ENCODE results near the gene TRIM28. TPM values are rescaled to one million over a fixed set of nuclear protein-coding genes. Genes with fewer than 3 reads are reported as not detected.

The TRIM28 gene
- total RNA-seq, 2 experiments from 2014 or later = 549 to 553 TPM

- Histone ChIP-seq H3K36me3 (ENCODE audit: insufficient read depth, low read length) (peaks cover 21% of the 10 kb centered on the region), H3K4me3 (ENCODE audit: low read length) (no peak overlapping the region), H3K9me3 (ENCODE audit: control insufficient read depth in 1 of 2, insufficient read depth in 1 of 2, low read length in 2 of 2) (no peaks in the 10 kb centered on the region), H3K27ac (ENCODE audit: low read depth in 1 of 2, low read length in 2 of 2) (no peak overlapping the region), H3K4me1 (ENCODE audit: insufficient read depth, low read length) (peaks cover 9% of the 10 kb centered on the region), H3K27me3 (ENCODE audit: control insufficient read depth in 1 of 2, insufficient read depth in 2 of 2, low read length in 2 of 2) (no peaks in the 10 kb centered on the region)
- no peaks in the 10 kb centered on the region for H3K27me3 Mint-ChIP-seq
- H3K36me3 Mint-ChIP-seq (ENCODE audit: low read depth) = peaks cover 17% of the 10 kb centered on the region
- H3K4me3 Mint-ChIP-seq = no peak overlapping the region
- ATAC-seq (ENCODE audit: poor library complexity) (no peak), DNase-seq (no peak)
- H3K27ac Mint-ChIP-seq = no peak overlapping the region
- POLR2A ChIA-PET = no interaction called here
- no peak for TF ChIP-seq CTCF (IDR thresholded peaks at IDR 0.05)
- CTCF ChIA-PET = no interaction called here
- intact Hi-C loops (cut with DNase I, micrococcal nuclease) = no loop called here
- H3K9me3 Mint-ChIP-seq = no peaks in the 10 kb centered on the region
- H3K4me1 Mint-ChIP-seq (ENCODE audit: low read depth) = peaks cover 9% of the 10 kb centered on the region
Measured at GRCh38 chr19:58584498-58585441, 40.9 kb downstream of the TRIM28 start.

GRCh38 chr19:58585442-58586132, 41.7 kb downstream of the TRIM28 start:
- intact Hi-C loops (cut with DNase I, micrococcal nuclease) = no loop called here
- Histone ChIP-seq H3K36me3 (ENCODE audit: insufficient read depth, low read length) (peaks cover 21% of the 10 kb centered on the region), H3K27ac (ENCODE audit: low read depth in 1 of 2, low read length in 2 of 2) (no peak overlapping the region), H3K4me1 (ENCODE audit: insufficient read depth, low read length) (peaks cover 9% of the 10 kb centered on the region), H3K27me3 (ENCODE audit: control insufficient read depth in 1 of 2, insufficient read depth in 2 of 2, low read length in 2 of 2) (no peaks in the 10 kb centered on the region), H3K9me3 (ENCODE audit: control insufficient read depth in 1 of 2, insufficient read depth in 1 of 2, low read length in 2 of 2) (no peaks in the 10 kb centered on the region), H3K4me3 (ENCODE audit: low read length) (no peak overlapping the region)
- POLR2A ChIA-PET = no interaction called here
- Mint-ChIP-seq H3K9me3 (no peaks in the 10 kb centered on the region), H3K4me1 (ENCODE audit: low read depth) (peaks cover 8% of the 10 kb centered on the region), H3K4me3 (no peak overlapping the region), H3K27me3 (no peaks in the 10 kb centered on the region), H3K27ac (no peak overlapping the region), H3K36me3 (ENCODE audit: low read depth) (peaks cover 17% of the 10 kb centered on the region)
- ATAC-seq (ENCODE audit: poor library complexity) (no peak), DNase-seq (no peak)
- CTCF ChIA-PET = no interaction called here
- TF ChIP-seq CTCF (IDR thresholded peaks at IDR 0.05) = no peak

- H3K27me3 ChIP-seq (ENCODE audit: control insufficient read depth in 1 of 2, insufficient read depth in 2 of 2, low read length in 2 of 2) = no peaks in the 10 kb centered on the region
- ATAC-seq (ENCODE audit: poor library complexity) (no peak), DNase-seq (no peak)
- no peaks in the 10 kb centered on the region for H3K27me3 Mint-ChIP-seq
- H3K27ac Mint-ChIP-seq = no peak overlapping the region
- ChIA-PET CTCF (no interaction called here), POLR2A (no interaction called here)
- TF ChIP-seq CTCF (IDR thresholded peaks at IDR 0.05) = no peak
- intact Hi-C loops (cut with DNase I, micrococcal nuclease) = no loop called here
- H3K4me3 Mint-ChIP-seq = no peak overlapping the region
- no peaks in the 10 kb centered on the region for H3K9me3 ChIP-seq (ENCODE audit: control insufficient read depth in 1 of 2, insufficient read depth in 1 of 2, low read length in 2 of 2)
- H3K36me3 ChIP-seq (ENCODE audit: insufficient read depth, low read length) = peaks cover 21% of the 10 kb centered on the region
- H3K9me3 Mint-ChIP-seq = no peaks in the 10 kb centered on the region
- H3K36me3 Mint-ChIP-seq (ENCODE audit: low read depth) = peaks cover 15% of the 10 kb centered on the region
- no peak overlapping the region for H3K27ac ChIP-seq (ENCODE audit: low read depth in 1 of 2, low read length in 2 of 2)
- H3K4me1 ChIP-seq (ENCODE audit: insufficient read depth, low read length) = peaks cover 3% of the 10 kb centered on the region
- H3K4me3 ChIP-seq (ENCODE audit: low read length) = no peak overlapping the region
- peaks cover 2% of the 10 kb centered on the region for H3K4me1 Mint-ChIP-seq (ENCODE audit: low read depth)
Measured at GRCh38 chr19:58586133-58586765, 42.4 kb downstream of the TRIM28 start.

Small RNA genes within 50 kb of the gene (microRNA-seq; reads per million reads assigned to microRNA genes)
- not detected for gene MIR6807 (ENCODE audit: borderline microRNAs expressed, borderline replicate concordance)

Other genes starting within 250 kb of the TRIM28 start
- 100 to 1,000 TPM; 150 to 153 TPM for gene ERVK3-1, start 238.7 kb upstream of the TRIM28 start, total RNA-seq
- under 1 TPM; 0.77 to 0.81 TPM for gene ZSCAN22, start 217.1 kb upstream of the TRIM28 start, total RNA-seq
- 1 to 10 TPM; 7.6 to 8.4 TPM for gene A1BG, start 190.6 kb upstream of the TRIM28 start, total RNA-seq
- under 1 TPM; 0.28 to 0.55 TPM for gene ZNF497, start 181.3 kb upstream of the TRIM28 start, total RNA-seq
- 1 to 10 TPM in 1 of 2 experiments, under 1 TPM in 1; 0.71 to 1.0 TPM for gene ZNF837, start 163.0 kb upstream of the TRIM28 start, total RNA-seq
- gene RPS5, start 156.8 kb upstream of the TRIM28 start, total RNA-seq = 1,000 to 10,000 TPM; 1,619 to 1,646 TPM
- gene RNF225, start 148.4 kb upstream of the TRIM28 start, total RNA-seq = under 1 TPM in 1 of 2 experiments, not detected in 1; 0.55 TPM
- 1 to 10 TPM; 1.7 to 1.8 TPM for gene ZNF584, start 135.4 kb upstream of the TRIM28 start, total RNA-seq
- 1 to 10 TPM; 1.0 to 1.4 TPM for gene ZNF132, start 103.9 kb upstream of the TRIM28 start, total RNA-seq
- gene ZNF324B, start 92.4 kb upstream of the TRIM28 start, total RNA-seq = 1 to 10 TPM; 6.3 to 7.6 TPM
- gene ZNF324, start 77.0 kb upstream of the TRIM28 start, total RNA-seq = 10 to 100 TPM; 24.3 to 25.2 TPM
- gene ZNF446, start 67.7 kb upstream of the TRIM28 start, total RNA-seq = 10 to 100 TPM; 13.6 to 14.6 TPM
- gene SLC27A5, start 32.1 kb upstream of the TRIM28 start, total RNA-seq = 1 to 10 TPM; 3.5 to 4.8 TPM
- gene ZBTB45, start 24.3 kb upstream of the TRIM28 start, total RNA-seq = 1 to 10 TPM; 5.7 to 6.3 TPM
- gene CHMP2A, start 11.0 kb downstream of the TRIM28 start, total RNA-seq = 10 to 100 TPM; 60.5 to 62.4 TPM
- gene UBE2M, start 14.5 kb downstream of the TRIM28 start, total RNA-seq = 10 to 100 TPM; 29.0 to 31.0 TPM
- 10 to 100 TPM; 21.0 to 21.1 TPM for gene MZF1, start 29.3 kb downstream of the TRIM28 start, total RNA-seq